Measurements from ENCODE around the gene NOTUM. TPM values are rescaled to one million over a fixed set of nuclear protein-coding genes. Genes with fewer than 3 reads are reported as not detected.
A peak's percentile ranks its signal among the peaks of the same experiment; 100 is the strongest.

NOTUM gene
- total RNA-seq, 3 donors from 2014 or later: 0.13 TPM; not detected in 2

DNA sequence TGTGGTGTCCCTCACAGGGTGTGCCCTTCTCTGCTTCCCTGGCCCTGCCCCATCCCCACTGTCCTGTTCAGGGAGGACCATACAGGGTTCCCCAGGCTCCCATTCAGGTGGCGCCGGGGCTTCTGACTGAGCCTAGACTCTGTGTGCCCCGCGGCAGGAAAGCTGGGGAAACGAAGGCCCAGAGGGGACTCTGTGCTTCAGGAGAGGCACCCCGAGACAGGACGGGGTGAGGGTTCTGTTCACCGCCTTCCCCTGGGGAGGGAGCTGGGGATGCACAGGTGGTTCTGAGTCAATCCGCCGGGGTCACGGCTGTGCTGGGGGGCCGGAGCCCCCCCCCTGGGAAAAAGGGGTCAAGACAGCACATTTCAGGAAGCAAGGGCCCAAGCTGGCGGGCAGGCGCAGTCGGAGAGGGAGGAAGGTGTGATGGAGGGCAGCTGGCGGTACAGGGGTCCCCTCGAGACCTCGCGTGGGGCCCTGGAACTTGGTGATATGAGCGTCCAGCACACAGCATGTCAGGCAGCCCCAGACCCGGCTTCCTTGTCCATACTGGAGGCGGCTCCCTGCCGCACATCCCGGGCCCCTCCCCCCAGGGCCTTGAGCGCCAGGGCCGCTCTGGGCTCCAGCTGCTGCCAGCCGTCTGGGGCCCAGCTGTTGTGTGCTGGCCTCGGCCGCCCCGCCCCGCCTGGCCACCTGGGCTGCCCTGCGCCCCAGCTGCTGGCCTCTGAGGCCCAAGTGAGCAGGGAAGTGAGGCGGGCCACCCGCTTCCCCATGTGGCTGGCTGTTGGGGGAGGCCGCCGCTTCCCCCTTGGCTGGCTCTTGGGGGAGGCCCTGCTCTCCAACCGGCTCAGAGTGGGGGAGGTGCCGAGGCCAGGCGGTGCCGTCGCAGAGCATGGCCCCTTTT, 5.6 kb upstream of the NOTUM start:
- TF ChIP-seq, protein P1, sequence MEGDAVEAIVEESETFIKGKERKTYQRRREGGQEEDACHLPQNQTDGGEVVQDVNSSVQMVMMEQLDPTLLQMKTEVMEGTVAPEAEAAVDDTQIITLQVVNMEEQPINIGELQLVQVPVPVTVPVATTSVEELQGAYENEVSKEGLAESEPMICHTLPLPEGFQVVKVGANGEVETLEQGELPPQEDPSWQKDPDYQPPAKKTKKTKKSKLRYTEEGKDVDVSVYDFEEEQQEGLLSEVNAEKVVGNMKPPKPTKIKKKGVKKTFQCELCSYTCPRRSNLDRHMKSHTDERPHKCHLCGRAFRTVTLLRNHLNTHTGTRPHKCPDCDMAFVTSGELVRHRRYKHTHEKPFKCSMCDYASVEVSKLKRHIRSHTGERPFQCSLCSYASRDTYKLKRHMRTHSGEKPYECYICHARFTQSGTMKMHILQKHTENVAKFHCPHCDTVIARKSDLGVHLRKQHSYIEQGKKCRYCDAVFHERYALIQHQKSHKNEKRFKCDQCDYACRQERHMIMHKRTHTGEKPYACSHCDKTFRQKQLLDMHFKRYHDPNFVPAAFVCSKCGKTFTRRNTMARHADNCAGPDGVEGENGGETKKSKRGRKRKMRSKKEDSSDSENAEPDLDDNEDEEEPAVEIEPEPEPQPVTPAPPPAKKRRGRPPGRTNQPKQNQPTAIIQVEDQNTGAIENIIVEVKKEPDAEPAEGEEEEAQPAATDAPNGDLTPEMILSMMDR (IDR thresholded peaks at IDR 0.05): no peak
- intact Hi-C loops (cut with DNase I, micrococcal nuclease): no loop called here
- Histone ChIP-seq H3K4me1 (ENCODE audit: low read depth) (peaks cover 19% of the 10 kb centered on the region), H3K4me3 (no peak overlapping the region), H3K36me3 (ENCODE audit: low read depth) (no peaks in the 10 kb centered on the region), H3K9me3 (no peaks in the 10 kb centered on the region)
- DNase-seq (peak; percentile 76 to 84 (median 79)), ATAC-seq (peak; percentile 79)

DNA sequence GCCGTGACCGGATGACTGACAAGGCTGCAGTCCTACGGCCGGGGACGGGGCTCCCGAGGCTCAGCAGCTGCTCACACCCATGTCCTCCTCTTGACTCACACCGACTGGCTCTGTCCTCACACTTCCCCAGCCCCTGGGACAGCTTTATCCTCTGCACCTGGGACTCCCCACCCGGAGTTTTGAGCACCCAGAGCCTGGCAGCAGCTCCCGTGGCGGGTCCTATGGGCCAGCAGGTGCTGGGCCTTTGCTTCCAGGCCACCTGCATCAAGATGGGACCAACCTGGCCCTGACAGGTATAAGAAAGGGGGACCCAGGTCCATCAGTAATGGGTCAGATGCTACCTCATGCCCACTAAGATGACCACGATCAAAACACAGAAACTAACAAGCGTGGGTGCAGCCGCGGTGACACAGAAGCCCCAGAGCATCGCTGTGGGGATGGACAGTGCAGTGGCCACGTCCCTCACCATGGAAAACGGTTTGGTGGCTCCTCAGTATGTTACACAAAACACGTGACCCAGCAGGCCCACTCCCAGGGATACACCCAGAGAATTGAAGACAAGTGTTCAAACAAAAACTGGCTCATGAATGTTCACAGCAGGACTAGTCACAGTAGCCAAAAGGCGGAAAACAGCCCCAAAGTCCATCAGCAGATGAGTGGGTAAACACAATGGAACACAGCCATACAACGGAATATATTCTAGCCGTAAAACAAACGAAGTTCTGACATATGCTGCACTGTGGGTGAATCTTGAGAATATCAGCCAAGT, 3.3 kb upstream of the NOTUM start:
- intact Hi-C loops (cut with DNase I, micrococcal nuclease): loop anchor here in 1 of 2 donors (5.0 kb wide), 1 partner anchor 53 kb away; no protein-coding TSS in a partner anchor
- H3K9me3 ChIP-seq: no peaks in the 10 kb centered on the region
- no peak for ATAC-seq

DNA sequence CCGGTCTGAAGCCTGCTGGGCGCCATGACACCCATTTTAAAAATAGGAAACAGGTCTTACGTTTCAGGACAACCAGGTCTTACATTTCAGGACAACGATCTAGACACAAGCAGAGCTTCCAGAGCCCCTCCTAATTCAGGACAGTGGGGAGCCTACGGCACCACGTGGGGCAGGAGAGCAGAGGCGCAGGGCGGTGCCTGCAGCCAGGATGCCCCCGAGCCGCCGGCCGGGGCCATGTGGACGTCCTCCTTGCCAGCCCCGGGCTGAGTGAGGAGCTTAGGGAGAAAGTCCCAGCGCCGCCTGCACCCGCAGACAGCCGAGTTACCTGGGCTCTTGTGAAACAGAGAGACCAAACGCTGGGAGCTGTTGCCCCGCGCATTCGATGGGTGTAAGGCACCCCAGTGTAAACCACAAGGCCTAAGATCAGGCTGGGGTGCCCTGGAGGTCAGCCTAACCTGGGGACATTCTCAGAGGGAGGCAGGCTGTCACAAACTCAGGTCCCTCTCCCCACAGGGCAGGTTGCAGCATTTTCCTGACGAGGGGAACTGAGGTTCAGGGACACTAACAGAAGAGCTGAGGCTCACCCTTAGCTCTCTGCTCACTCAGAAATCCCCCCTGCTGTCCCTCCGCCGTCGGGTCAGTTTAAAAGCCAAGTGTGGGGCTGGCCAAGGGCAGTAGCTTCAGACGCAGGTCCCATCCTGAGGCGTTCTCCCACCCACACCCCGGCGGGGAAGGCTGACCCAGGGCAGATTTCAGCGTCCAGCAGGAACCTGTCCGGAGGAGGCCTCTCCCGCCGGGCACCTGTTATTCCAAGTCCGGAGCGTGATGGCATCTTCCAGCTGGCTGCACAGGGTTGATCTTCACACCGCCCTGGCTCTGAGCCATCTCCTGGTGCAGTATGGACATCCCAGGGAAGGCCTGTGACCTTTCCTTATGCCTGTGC, 1.8 kb upstream of the NOTUM start:
- H3K4me1 ChIP-seq (ENCODE audit: low read depth): peaks cover 31% of the 10 kb centered on the region
- TF ChIP-seq, protein P1 (IDR thresholded peaks at IDR 0.05): no peak
- H3K36me3 ChIP-seq (ENCODE audit: low read depth): no peaks in the 10 kb centered on the region
- no peaks in the 10 kb centered on the region for H3K9me3 ChIP-seq
- DNase-seq (no peak), ATAC-seq (no peak)
- intact Hi-C loops (cut with DNase I, micrococcal nuclease): loop anchor here in 1 of 2 donors (5.0 kb wide), 1 partner anchor 55 kb away; no protein-coding TSS in a partner anchor
- no peak overlapping the region for H3K4me3 ChIP-seq

More for the DNA sequence above, 3.3 kb upstream of the NOTUM start:
- H3K36me3 ChIP-seq (ENCODE audit: low read depth): no peaks in the 10 kb centered on the region
- TF ChIP-seq, protein P1 (IDR thresholded peaks at IDR 0.05): no peak
- DNase-seq: no peak
- no peak overlapping the region for H3K4me3 ChIP-seq
- H3K4me1 ChIP-seq (ENCODE audit: low read depth): peaks cover 35% of the 10 kb centered on the region

DNA sequence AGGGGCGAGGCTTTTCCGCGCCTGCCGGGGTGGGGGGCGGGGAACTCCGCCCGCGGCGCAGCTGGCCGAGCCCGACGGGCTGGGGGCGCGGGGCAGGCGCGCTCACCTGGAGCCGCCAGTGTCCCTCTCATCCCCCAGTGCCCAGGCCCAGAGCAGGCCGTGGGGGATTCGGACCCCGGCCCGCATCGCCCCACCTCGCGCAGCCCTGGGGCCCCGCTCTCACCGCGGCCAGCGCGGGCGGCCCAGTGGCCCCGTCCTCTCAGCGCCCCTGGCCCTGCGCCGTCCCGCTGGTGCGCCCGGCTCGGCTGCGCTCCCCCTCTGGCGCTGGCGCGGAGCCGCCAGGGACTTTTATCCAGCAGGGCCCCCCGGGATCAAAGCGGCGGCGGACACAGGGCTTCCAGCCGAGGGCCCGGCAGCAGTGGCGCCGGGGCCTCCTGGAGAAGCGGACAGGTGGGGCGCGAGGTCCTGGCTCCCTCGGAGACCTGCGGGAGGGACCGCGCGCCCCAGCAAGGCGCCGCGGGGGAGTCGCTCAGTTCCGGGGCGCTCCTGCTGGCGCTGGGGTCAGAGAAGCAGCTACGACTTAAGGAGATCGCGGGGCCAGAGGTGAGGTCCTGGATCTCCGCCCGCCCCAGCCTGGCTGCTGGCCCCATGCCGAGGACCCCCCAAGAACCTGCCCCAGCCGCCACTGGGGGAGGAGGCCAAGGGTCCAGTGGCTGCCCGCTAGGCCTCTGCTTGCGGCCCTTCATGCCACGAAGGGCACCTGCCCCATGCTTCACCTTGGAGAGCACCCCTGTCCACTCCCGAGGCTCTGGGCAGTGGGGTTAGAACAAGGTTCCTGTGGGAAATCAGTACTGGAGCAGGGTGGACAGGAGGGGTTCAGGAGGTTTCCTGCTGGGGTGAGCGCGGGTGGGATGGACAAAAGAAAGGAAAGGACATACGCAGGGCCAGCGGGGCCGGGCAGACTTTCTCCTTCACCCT, 823 bp upstream of the NOTUM start:
- no peak for ATAC-seq
- H3K36me3 ChIP-seq (ENCODE audit: low read depth): no peaks in the 10 kb centered on the region
- H3K9me3 ChIP-seq: no peaks in the 10 kb centered on the region
- DNase-seq: no peak
- H3K4me3 ChIP-seq: no peak overlapping the region
- TF ChIP-seq, protein P1 (IDR thresholded peaks at IDR 0.05): no peak
- intact Hi-C loops (cut with DNase I, micrococcal nuclease): loop anchor here in 1 of 2 donors (5.0 kb wide), 1 partner anchor 55 kb away; no protein-coding TSS in a partner anchor
- peaks cover 22% of the 10 kb centered on the region for H3K4me1 ChIP-seq (ENCODE audit: low read depth)
